GM23248 (cell line): Measurements from ENCODE around the gene HHIPL1. TPM values are rescaled to one million over a fixed set of nuclear protein-coding genes. Genes with fewer than 3 reads are reported as not detected.

ENCODE experiments used
- DNase-seq: peaks from one replicate; pipeline ENCODE4 v3.0.0-alpha.2; 2015
- H2AFZ ChIP-seq: fragments of 200-600 bp; sonication (generic); 2 replicates; pipeline ENCODE4 v1.6.1; 2016; ENCODE audit warnings: antibody characterized with exemption
- H3F3A ChIP-seq: fragments of 200-600 bp; sonication (generic); 2 replicates; pipeline ENCODE4 v1.6.1; 2016; ENCODE audit warnings: mild to moderate bottlenecking, antibody characterized with exemption, mixed run types; ENCODE audit not compliant: insufficient read depth
- H3K27ac ChIP-seq: fragments of 200-600 bp; sonication (generic); 2 replicates; pipeline ENCODE4 v1.5.1; 2016; ENCODE audit warnings: mild to moderate bottlenecking
- H3K27me3 ChIP-seq: fragments of 200-600 bp; sonication (generic); replicated peaks from 2 replicates; pipeline ENCODE4 v1.6.1; 2016; ENCODE audit warnings: mild to moderate bottlenecking; ENCODE audit not compliant: insufficient read depth
- H3K36me3 ChIP-seq: fragments of 200-600 bp; sonication (generic); 2 replicates; pipeline ENCODE4 v1.6.1; 2016; ENCODE audit warnings: low read depth, mild to moderate bottlenecking
- H3K4me1 ChIP-seq: fragments of 200-600 bp; sonication (generic); 2 replicates; pipeline ENCODE4 v1.6.1; 2016; ENCODE audit warnings: mild to moderate bottlenecking; ENCODE audit not compliant: insufficient read depth
- H3K4me2 ChIP-seq: fragments of 200-600 bp; sonication (generic); one replicate; pipeline ENCODE4 v1.6.1; 2016; ENCODE audit warnings: mild to moderate bottlenecking; ENCODE audit not compliant: unreplicated experiment
- H3K4me3 ChIP-seq: fragments of 200-600 bp; sonication (generic); 2 replicates; pipeline ENCODE4 v1.5.1; 2016; ENCODE audit warnings: mild to moderate bottlenecking
- H3K79me2 ChIP-seq: fragments of 200-600 bp; sonication (generic); 2 replicates; pipeline ENCODE4 v1.6.1; 2016; ENCODE audit warnings: mild to moderate bottlenecking; ENCODE audit not compliant: insufficient read depth
- H3K9ac ChIP-seq: fragments of 200-600 bp; sonication (generic); 2 replicates; pipeline ENCODE4 v1.6.1; 2016; ENCODE audit warnings: mild to moderate bottlenecking
- H3K9me2 ChIP-seq: fragments of 200-600 bp; sonication (generic); 2 replicates; pipeline ENCODE4 v1.6.1; 2016; ENCODE audit warnings: mixed run types, mild to moderate bottlenecking, moderate library complexity; ENCODE audit not compliant: insufficient read depth
- H3K9me3 ChIP-seq: fragments of 200-600 bp; sonication (generic); one replicate; pipeline ENCODE4 v1.6.1; 2017; ENCODE audit warnings: low read depth
- H4K20me1 ChIP-seq: fragments of 200-600 bp; sonication (generic); 2 replicates; pipeline ENCODE4 v1.6.0; 2016; ENCODE audit not compliant: insufficient read depth
- EZH2 ChIP-seq: fragments of 200-600 bp; sonication (generic); IDR thresholded peaks from 2 replicates; pipeline ENCODE4 v1.6.1; 2018; ENCODE audit warnings: antibody characterized with exemption, mild to moderate bottlenecking; ENCODE audit not compliant: insufficient read depth, poor library complexity, severe bottlenecking
- EZH2phosphoT487 ChIP-seq: fragments of 200-600 bp; sonication (generic); IDR thresholded peaks from 2 replicates; pipeline ENCODE4 v1.6.1; 2018; ENCODE audit warnings: antibody characterized with exemption, moderate library complexity, mild to moderate bottlenecking, low read depth; ENCODE audit not compliant: insufficient read depth
- WGBS, 2 experiments: methylation state at CpG; one replicate each; pipeline ENCODE4 v1.1.6; 2015 to 2017; ENCODE audit warnings: low lambda C conversion rate in 2 of 2, low coverage in 1 of 2; ENCODE audit errors: missing lambda C conversion rate in 2 of 2; 5-methylcytosine and 5-hydroxymethylcytosine counted together
- in situ Hi-C: fragments of 300-500 bp; cut with MboI; formaldehyde crosslinking; loops from 2 replicates; pipeline ENCODE4 v1.15.0; 2020
- polyA plus RNA-seq: library from polyadenylated mRNA; unstranded; fragments of >200 nt; fragmentation: Nextera tagmentation; extraction: Ambion mirVana; gene quantifications from 2 replicates; pipeline ENCODE4 v1.2.1, GENCODE V29; 2016
- total RNA-seq: library from RNA; depleted of rRNA; stranded (reverse); fragments of >200 nt; shearing (Covaris generic); gene quantifications from 2 replicates; pipeline ENCODE4 v1.2.3, GENCODE V29; 2014

The HHIPL1 gene
- total and polyA plus RNA-seq, 2 experiments from 2014 or later: 6.5 to 11.3 TPM

DNA sequence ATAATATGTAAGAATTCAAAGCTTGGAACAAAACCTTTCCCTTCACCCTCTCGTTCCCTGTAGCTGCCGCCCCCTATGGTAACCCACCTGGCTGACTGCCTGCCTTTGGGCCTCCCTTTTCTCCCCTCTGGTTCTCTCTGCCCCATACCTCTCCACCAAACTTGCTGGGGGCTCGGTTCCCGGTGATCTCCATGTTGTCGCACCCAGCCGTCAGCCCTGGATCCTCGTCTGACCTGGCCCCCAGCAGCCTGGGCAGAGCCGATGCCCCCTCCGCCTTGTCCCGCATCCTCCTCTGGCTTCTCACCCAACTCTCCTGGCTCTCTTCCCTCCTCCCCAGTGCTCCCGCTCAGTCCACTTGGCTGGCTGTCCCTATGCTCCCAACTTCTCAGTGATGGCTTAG lies 43.7 kb downstream of the HHIPL1 start:
- Histone ChIP-seq H4K20me1 (no peaks in the 10 kb centered on the region), H2AFZ (no peak overlapping the region), H3F3A (no peaks in the 10 kb centered on the region), H3K4me1 (no peaks in the 10 kb centered on the region), H3K4me2 (no peak overlapping the region), H3K27me3 (peaks cover 18% of the 10 kb centered on the region), H3K9me2 (no peaks in the 10 kb centered on the region), H3K27ac (no peak overlapping the region), H3K9ac (no peak overlapping the region), H3K79me2 (no peaks in the 10 kb centered on the region), H3K4me3 (no peak overlapping the region), H3K36me3 (no peaks in the 10 kb centered on the region), H3K9me3 (no peaks in the 10 kb centered on the region)
- TF ChIP-seq EZH2 (no peak), EZH2phosphoT487 (no peak)
- no peak for DNase-seq
- in situ Hi-C loops: no loop called here
- WGBS, 2 experiments: 86 to 89% methylated on average over 11 of the region's 11 CpGs

- no peaks in the 10 kb centered on the region for H3K4me1 ChIP-seq
- in situ Hi-C loops: no loop called here
- H3K9me2 ChIP-seq: no peaks in the 10 kb centered on the region
- 78 to 83% methylated on average over 10 to 11 of the region's 11 CpGs for WGBS, 2 experiments
- H2AFZ ChIP-seq: no peak overlapping the region
- no peaks in the 10 kb centered on the region for H3K9me3 ChIP-seq
- no peak overlapping the region for H3K27ac ChIP-seq
- no peaks in the 10 kb centered on the region for H4K20me1 ChIP-seq
- no peak for TF ChIP-seq EZH2phosphoT487
- TF ChIP-seq EZH2: no peak
- DNase-seq: no peak
- no peak overlapping the region for H3K9ac ChIP-seq
- no peaks in the 10 kb centered on the region for H3K79me2 ChIP-seq
- H3K27me3 ChIP-seq: peaks cover 18% of the 10 kb centered on the region
- no peaks in the 10 kb centered on the region for H3K36me3 ChIP-seq
- H3K4me2 ChIP-seq: no peak overlapping the region
- H3K4me3 ChIP-seq: no peak overlapping the region
- no peaks in the 10 kb centered on the region for H3F3A ChIP-seq
Observed at GRCh38 chr14:99689266-99690236, 44.6 kb downstream of the HHIPL1 start.

GRCh38 chr14:99690636-99691035 lies 45.7 kb downstream of the HHIPL1 start:
- no peak overlapping the region for H3K4me3 ChIP-seq
- in situ Hi-C loops: no loop called here
- no peaks in the 10 kb centered on the region for H3K79me2 ChIP-seq
- H3K9ac ChIP-seq: no peak overlapping the region
- H3K9me2 ChIP-seq: no peaks in the 10 kb centered on the region
- H3F3A ChIP-seq: no peaks in the 10 kb centered on the region
- H2AFZ ChIP-seq: no peak overlapping the region
- no peaks in the 10 kb centered on the region for H3K36me3 ChIP-seq
- H3K27me3 ChIP-seq: peaks cover 18% of the 10 kb centered on the region
- TF ChIP-seq EZH2phosphoT487: no peak
- TF ChIP-seq EZH2: no peak
- 61 to 69% methylated on average over 5 of the region's 5 CpGs for WGBS, 2 experiments
- no peak overlapping the region for H3K27ac ChIP-seq
- H4K20me1 ChIP-seq: no peaks in the 10 kb centered on the region
- no peaks in the 10 kb centered on the region for H3K4me1 ChIP-seq
- no peaks in the 10 kb centered on the region for H3K9me3 ChIP-seq
- H3K4me2 ChIP-seq: no peak overlapping the region
- DNase-seq: no peak

DNA sequence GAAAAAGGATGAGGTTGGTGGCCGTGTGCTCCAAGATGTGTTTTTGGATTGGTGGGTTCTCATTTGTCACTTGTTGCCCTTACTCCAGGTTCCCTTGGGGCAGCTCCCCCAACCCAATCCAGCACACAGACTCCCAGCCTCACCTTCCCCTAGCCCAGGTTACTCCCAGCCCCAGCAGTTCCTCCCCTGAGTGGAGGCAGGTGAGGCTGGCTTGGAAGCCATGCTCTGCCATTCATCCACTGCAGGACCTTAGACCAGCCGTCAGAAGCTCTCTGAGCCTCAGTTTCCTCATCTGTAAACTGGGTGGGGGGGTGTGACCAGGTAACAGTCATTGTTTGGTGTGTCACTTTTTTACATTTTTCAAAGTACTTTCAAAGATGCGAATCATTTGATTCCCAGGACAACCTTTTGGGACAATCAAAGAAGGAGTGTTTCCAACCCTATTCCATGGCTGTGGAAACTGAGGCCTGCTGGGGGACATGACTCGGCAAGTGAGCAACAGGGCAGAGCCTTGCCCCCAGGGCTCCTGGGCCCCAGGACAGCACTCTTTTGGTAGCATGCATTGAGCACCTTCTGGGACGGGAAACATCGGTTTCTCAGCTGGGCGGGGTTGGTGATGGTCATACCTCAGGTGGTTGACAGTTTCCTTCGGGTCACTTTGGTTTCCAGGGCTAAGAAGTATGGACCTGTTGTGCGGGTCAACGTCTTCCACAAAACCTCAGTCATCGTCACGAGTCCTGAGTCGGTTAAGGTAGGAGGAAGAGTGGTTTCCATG lies 46.4 kb downstream of the HHIPL1 start:
- Histone ChIP-seq H3K79me2 (no peaks in the 10 kb centered on the region), H3F3A (no peaks in the 10 kb centered on the region), H4K20me1 (no peaks in the 10 kb centered on the region), H3K4me3 (no peak overlapping the region), H3K27me3 (peaks cover 20% of the 10 kb centered on the region), H3K9me3 (no peaks in the 10 kb centered on the region), H2AFZ (no peak overlapping the region), H3K27ac (no peak overlapping the region), H3K4me1 (no peaks in the 10 kb centered on the region), H3K36me3 (no peaks in the 10 kb centered on the region), H3K9ac (no peak overlapping the region), H3K9me2 (no peaks in the 10 kb centered on the region), H3K4me2 (no peak overlapping the region)
- no peak for DNase-seq
- TF ChIP-seq EZH2 (no peak), EZH2phosphoT487 (no peak)
- in situ Hi-C loops: no loop called here
- 78% methylated on average over 13 of the region's 13 CpGs for WGBS, 2 experiments
